ENCODE data around the gene FOLR1.

Gene FOLR1

DNA sequence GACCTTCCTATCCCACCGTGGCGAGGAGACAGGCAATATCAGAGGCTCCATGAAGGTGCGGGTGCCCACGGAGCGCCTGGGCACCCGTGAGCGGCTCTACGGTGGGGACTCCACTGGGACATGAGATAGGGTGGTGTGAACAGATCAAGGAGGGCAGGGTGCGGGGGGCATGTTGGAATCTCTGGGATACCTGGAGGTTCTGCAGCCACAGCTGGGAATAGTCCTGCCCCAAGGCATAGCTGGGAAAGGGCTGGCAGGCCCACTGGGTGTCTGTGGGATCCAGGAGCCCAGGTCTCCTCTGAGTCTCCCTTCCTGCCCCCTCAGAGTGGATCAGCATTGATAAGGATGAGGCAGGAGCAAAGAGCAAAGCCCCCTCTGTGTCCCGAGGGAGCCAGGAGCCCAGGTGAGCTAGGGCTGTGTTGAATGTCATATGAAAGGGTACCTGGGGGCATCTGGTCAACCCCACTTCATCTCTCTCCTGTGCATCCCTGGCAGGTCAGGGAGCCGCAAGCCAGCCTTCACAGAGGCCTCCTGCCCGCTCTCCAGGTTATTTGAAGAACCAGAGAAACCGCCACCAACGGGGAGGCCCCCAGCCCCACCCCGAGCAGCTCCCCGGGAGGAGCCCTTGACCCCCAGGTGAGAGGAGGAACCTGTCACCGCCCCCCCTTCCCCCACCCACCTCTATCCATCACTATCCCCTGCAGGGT is 43.6 kb downstream of the FOLR1 start:
- H3K27ac ChIP-seq: no peak overlapping the region
- no peak for TF ChIP-seq POLR2AphosphoS5 (IDR thresholded peaks at IDR 0.05; ENCODE audit: borderline replicate concordance, low read depth, low read length)
- TF ChIP-seq EZH2 (IDR thresholded peaks at IDR 0.05): no peak
- no peak for TF ChIP-seq FOXP2 (optimal IDR thresholded peaks at IDR 0.05; ENCODE audit: control extremely low read depth, extremely low read length, insufficient read depth)
- no peak overlapping the region for H3K4me3 ChIP-seq
- peaks cover 43% of the 10 kb centered on the region; the same call in 1 of the 2 replicates for H3K36me3 ChIP-seq (ENCODE audit: insufficient read depth, low read length)
- H3K9me3 ChIP-seq (ENCODE audit: low read depth, low read length): no peaks in the 10 kb centered on the region
- no peak for DNase-seq (ENCODE audit: low read depth, low spot score)
- H3K9ac ChIP-seq (ENCODE audit: insufficient read length): no peak overlapping the region

DNA sequence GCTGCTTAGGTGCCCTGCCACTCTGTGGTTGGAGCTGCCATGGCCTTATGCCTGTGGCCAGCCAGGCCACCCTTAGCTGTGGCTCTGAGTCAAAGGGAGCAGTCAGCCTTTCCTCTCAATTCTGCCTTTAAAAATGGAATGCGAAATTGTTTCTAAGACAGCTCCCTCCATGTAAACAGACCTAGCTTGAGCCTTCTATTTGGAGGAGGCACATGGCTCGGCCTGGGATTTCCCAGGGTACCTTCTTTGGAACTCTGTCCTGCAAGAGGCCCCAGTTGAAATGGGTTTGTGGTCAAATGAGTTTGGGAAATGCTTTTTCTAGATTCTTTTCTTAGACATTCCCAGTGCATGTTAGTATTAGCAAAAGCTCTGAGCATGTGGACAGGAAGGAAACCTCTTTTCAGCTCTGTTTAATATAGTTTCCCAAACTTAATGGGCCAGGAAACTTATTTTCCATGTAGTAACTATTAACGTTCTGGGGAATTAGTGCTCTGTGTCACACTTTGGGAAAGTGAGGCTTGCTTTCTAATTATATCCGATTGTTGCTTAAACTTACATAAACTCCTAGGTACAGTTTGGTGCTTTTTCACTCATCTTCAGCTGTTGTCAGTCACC is 44.2 kb downstream of the FOLR1 start:
- H3K9me3 ChIP-seq (ENCODE audit: low read depth, low read length): no peaks in the 10 kb centered on the region
- TF ChIP-seq EZH2 (IDR thresholded peaks at IDR 0.05) (no peak), FOXP2 (optimal IDR thresholded peaks at IDR 0.05; ENCODE audit: control extremely low read depth, extremely low read length, insufficient read depth) (no peak), POLR2AphosphoS5 (IDR thresholded peaks at IDR 0.05; ENCODE audit: borderline replicate concordance, low read depth, low read length) (no peak)
- no peak overlapping the region for H3K9ac ChIP-seq (ENCODE audit: insufficient read length)
- peaks cover 38% of the 10 kb centered on the region; the same call in 1 of the 2 replicates for H3K36me3 ChIP-seq (ENCODE audit: insufficient read depth, low read length)
- H3K4me3 ChIP-seq: no peak overlapping the region
- no peak for DNase-seq (ENCODE audit: low read depth, low spot score)
- no peak overlapping the region for H3K27ac ChIP-seq

DNA sequence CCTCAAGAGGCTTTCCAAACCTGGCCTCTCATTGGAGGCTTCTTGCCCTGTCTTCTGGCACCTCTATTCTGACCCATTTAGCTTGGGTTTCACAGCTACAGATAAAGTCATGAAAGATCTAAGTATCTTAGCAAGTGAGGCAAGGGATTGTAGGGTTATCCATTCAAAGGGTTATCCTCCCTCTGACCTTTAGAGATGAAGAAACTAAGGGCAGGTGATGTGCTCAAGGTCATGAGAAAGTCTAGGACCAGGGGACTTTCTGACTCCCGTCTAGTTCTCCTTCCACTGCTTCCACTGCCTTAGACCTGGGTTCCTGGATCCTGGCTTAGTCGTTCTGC is 44.8 kb downstream of the FOLR1 start:
- TF ChIP-seq POLR2AphosphoS5 (IDR thresholded peaks at IDR 0.05; ENCODE audit: borderline replicate concordance, low read depth, low read length) (no peak), FOXP2 (optimal IDR thresholded peaks at IDR 0.05; ENCODE audit: control extremely low read depth, extremely low read length, insufficient read depth) (no peak)
- Histone ChIP-seq H3K9me3 (ENCODE audit: low read depth, low read length) (no peaks in the 10 kb centered on the region), H3K27ac (no peak overlapping the region), H3K36me3 (ENCODE audit: insufficient read depth, low read length) (peaks cover 32% of the 10 kb centered on the region; the same call in 1 of the 2 replicates), H3K9ac (ENCODE audit: insufficient read length) (no peak overlapping the region), H3K4me3 (no peak overlapping the region)
- no peak for DNase-seq (ENCODE audit: low read depth, low spot score)

- Histone ChIP-seq H3K27ac (no peak overlapping the region), H3K9me3 (ENCODE audit: low read depth, low read length) (no peaks in the 10 kb centered on the region), H3K36me3 (ENCODE audit: insufficient read depth, low read length) (peaks cover 32% of the 10 kb centered on the region; the same call in 1 of the 2 replicates), H3K9ac (ENCODE audit: insufficient read length) (no peak overlapping the region), H3K4me3 (no peak overlapping the region)
- no peak for TF ChIP-seq EZH2 (IDR thresholded peaks at IDR 0.05)
- no peak for TF ChIP-seq FOXP2 (optimal IDR thresholded peaks at IDR 0.05; ENCODE audit: control extremely low read depth, extremely low read length, insufficient read depth)
- no peak for TF ChIP-seq POLR2AphosphoS5 (IDR thresholded peaks at IDR 0.05; ENCODE audit: borderline replicate concordance, low read depth, low read length)
- DNase-seq (ENCODE audit: low read depth, low spot score): no peak
These were observed 45.4 kb downstream of the FOLR1 start for GRCh38 chr11:72237112-72237931.

DNA sequence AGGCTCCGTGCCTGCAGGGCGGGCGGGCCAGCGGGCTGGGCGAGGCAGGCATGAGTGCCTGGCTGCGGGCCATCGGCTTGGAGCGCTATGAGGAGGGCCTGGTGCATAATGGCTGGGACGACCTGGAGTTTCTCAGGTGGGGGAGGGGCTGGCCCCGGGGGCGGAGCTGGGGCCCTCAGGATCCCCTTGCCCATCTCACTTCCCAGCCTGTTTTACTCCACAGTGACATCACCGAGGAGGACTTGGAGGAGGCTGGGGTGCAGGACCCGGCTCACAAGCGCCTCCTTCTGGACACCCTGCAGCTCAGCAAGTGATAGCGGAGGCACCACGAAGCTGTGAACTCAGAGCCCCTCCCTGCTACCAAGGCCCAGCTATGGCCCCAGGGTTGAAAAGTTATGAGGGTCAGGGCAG is 46.1 kb downstream of the FOLR1 start:
- Histone ChIP-seq H3K4me3 (no peak overlapping the region), H3K36me3 (ENCODE audit: insufficient read depth, low read length) (peaks cover 26% of the 10 kb centered on the region; the same call in 1 of the 2 replicates), H3K27ac (no peak overlapping the region), H3K9ac (ENCODE audit: insufficient read length) (no peak overlapping the region), H3K9me3 (ENCODE audit: low read depth, low read length) (no peaks in the 10 kb centered on the region)
- TF ChIP-seq FOXP2 (optimal IDR thresholded peaks at IDR 0.05; ENCODE audit: control extremely low read depth, extremely low read length, insufficient read depth): no peak
- no peak for TF ChIP-seq EZH2 (IDR thresholded peaks at IDR 0.05)
- TF ChIP-seq POLR2AphosphoS5 (IDR thresholded peaks at IDR 0.05; ENCODE audit: borderline replicate concordance, low read depth, low read length): no peak
- DNase-seq (ENCODE audit: low read depth, low spot score): no peak

DNA sequence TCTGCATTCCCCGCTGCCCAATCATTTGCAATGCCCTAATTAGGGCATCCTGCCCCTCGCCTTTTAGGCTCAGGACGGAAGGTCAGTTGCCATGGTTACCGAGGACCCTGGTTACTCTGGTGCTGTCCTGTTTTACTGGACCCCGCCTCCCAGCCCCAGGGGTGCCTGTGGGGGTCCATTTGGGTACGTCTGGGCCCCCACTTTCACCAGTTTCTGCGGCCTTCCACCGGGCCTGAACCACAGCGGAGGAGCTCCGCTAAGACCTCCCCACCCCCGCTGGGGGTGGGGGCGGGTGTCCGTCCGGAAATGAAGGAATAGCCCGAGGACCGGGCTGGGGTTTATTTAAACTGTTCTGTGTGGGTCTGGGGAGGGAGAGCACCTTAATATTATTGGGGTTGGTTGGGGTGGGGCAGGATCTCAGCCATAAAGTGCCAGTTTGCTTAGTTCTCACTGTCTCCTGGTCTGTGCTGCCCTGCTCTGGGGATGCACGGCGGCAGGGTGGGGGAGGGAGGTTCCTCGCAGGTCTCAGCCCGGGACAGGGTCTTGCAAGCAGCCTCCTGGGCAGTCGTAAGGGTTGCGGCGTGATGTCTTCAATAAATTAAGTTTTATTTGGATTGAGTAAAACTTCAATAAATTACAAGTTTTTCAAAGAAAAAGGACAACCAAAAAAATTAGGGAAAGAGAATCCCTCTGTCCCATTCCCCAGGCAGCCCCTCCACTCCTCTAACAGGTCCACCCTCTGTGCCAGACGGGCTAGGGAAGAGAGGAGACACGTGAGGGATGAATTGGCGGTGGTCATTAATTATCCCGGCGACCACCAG is 46.8 kb downstream of the FOLR1 start:
- Histone ChIP-seq H3K9ac (ENCODE audit: insufficient read length) (no peak overlapping the region), H3K36me3 (ENCODE audit: insufficient read depth, low read length) (peaks cover 22% of the 10 kb centered on the region; the same call in 1 of the 2 replicates), H3K4me3 (no peak overlapping the region)

GRCh38 chr11:72239313-72239848 is 47.4 kb downstream of the FOLR1 start:
- no peak for DNase-seq (ENCODE audit: low read depth, low spot score)
- TF ChIP-seq EZH2 (IDR thresholded peaks at IDR 0.05): no peak
- TF ChIP-seq FOXP2 (optimal IDR thresholded peaks at IDR 0.05; ENCODE audit: control extremely low read depth, extremely low read length, insufficient read depth): no peak
- peak; percentile 54; the same call in 1 of the 2 replicates for TF ChIP-seq POLR2AphosphoS5 (IDR thresholded peaks at IDR 0.05; ENCODE audit: borderline replicate concordance, low read depth, low read length)
- H3K27ac ChIP-seq: no peak overlapping the region
- H3K9ac ChIP-seq (ENCODE audit: insufficient read length): no peak overlapping the region
- H3K4me3 ChIP-seq: no peak overlapping the region
- peaks cover 18% of the 10 kb centered on the region; the same call in 1 of the 2 replicates for H3K36me3 ChIP-seq (ENCODE audit: insufficient read depth, low read length)
- no peaks in the 10 kb centered on the region for H3K9me3 ChIP-seq (ENCODE audit: low read depth, low read length)

More for the DNA sequence above, 46.8 kb downstream of the FOLR1 start:
- TF ChIP-seq POLR2AphosphoS5 (IDR thresholded peaks at IDR 0.05; ENCODE audit: borderline replicate concordance, low read depth, low read length) (peak; percentile 6), EZH2 (IDR thresholded peaks at IDR 0.05) (no peak)
- Histone ChIP-seq H3K9me3 (ENCODE audit: low read depth, low read length) (no peaks in the 10 kb centered on the region), H3K27ac (no peak overlapping the region)
- DNase-seq (ENCODE audit: low read depth, low spot score): no peak
